PC-3 (cell line): ENCODE results near the gene SIGLEC6. TPM values are rescaled to one million over a fixed set of nuclear protein-coding genes. Genes with fewer than 3 reads are reported as not detected.

Experiments
- ATAC-seq: fragments of 200-7000 bp; cut with Tn5 transposase; 2 replicates; pipeline ENCODE4 v1.9.1; 2020; ENCODE audit warnings: mild to moderate bottlenecking, moderate library complexity
- BruUV-seq: library from RNA; stranded (reverse); fragments of 400-500 nt; replicated peaks from 2 replicates; lab custom pipeline; 2021; lab: Mats Ljungman, UMichigan
- CTCF ChIA-PET: fragments of 300-600 bp; sonication (Branson Sonifier 250); formaldehyde crosslinking; loops from one replicate; lab custom pipeline; 2022; ENCODE audit warnings: antibody characterized with exemption; lab: Charles Lee
- POLR2A ChIA-PET: fragments of 300-600 bp; sonication (Branson Sonifier 250); formaldehyde crosslinking; loops from one replicate; lab custom pipeline; 2022; ENCODE audit warnings: antibody characterized with exemption; ENCODE audit not compliant: unreplicated experiment; lab: Charles Lee
- DNase-seq: peaks from one replicate; pipeline ENCODE4 v3.0.0-alpha.2; 2015
- H2AFZ ChIP-seq: fragments of 300-600 bp; sonication (generic); 2 replicates; pipeline ENCODE4 v1.6.0; 2016; ENCODE audit warnings: antibody characterized with exemption, low read length
- H3F3A ChIP-seq: fragments of 300-600 bp; sonication (generic); one replicate; pipeline ENCODE4 v1.6.0; 2017; ENCODE audit warnings: antibody characterized with exemption, low read length, control low read depth, mild to moderate bottlenecking; ENCODE audit not compliant: unreplicated experiment
- H3K27ac ChIP-seq: fragments of 300-600 bp; sonication (generic); 2 replicates; pipeline ENCODE4 v1.5.1; 2016; ENCODE audit warnings: mild to moderate bottlenecking, low read length
- H3K27me3 ChIP-seq: fragments of 300-600 bp; sonication (generic); 2 replicates; pipeline ENCODE4 v1.6.1; 2016; ENCODE audit warnings: low read length, mixed read lengths
- H3K36me3 ChIP-seq: fragments of 300-600 bp; sonication (generic); 2 replicates; pipeline ENCODE4 v1.6.1; 2016; ENCODE audit warnings: low read depth, mixed run types, low read length, mixed read lengths
- H3K4me1 ChIP-seq: fragments of 300-600 bp; sonication (generic); 2 replicates; pipeline ENCODE4 v1.5.1; 2016; ENCODE audit warnings: low read length; ENCODE audit not compliant: insufficient read depth
- H3K4me2 ChIP-seq: fragments of 300-600 bp; sonication (generic); 2 replicates; pipeline ENCODE4 v1.6.0; 2016; ENCODE audit warnings: low read length
- H3K4me3 ChIP-seq: fragments of 300-600 bp; sonication (generic); 2 replicates; pipeline ENCODE4 v1.5.1; 2016; ENCODE audit warnings: mild to moderate bottlenecking, low read length, mixed read lengths
- H3K79me2 ChIP-seq: fragments of 300-600 bp; sonication (generic); 2 replicates; pipeline ENCODE4 v1.6.1; 2017; ENCODE audit warnings: low read length, mixed read lengths
- H3K9ac ChIP-seq: fragments of 300-600 bp; sonication (generic); 2 replicates; pipeline ENCODE4 v1.6.0; 2016; ENCODE audit warnings: mild to moderate bottlenecking, low read length
- H3K9me2 ChIP-seq: fragments of 300-600 bp; sonication (generic); replicated peaks from 2 replicates; pipeline ENCODE4 v1.6.1; 2016; ENCODE audit warnings: mixed run types, low read length, mixed read lengths
- H3K9me3 ChIP-seq: fragments of 300-600 bp; sonication (generic); 2 replicates; pipeline ENCODE4 v1.6.1; 2016; ENCODE audit warnings: low read length, mixed read lengths
- H4K20me1 ChIP-seq: fragments of 300-600 bp; sonication (generic); 2 replicates; pipeline ENCODE4 v1.6.1; 2016; ENCODE audit warnings: low read length, mixed read lengths
- CTCF ChIP-seq: fragments of 300-600 bp; sonication (generic); conservative IDR thresholded peaks from 2 replicates; pipeline ENCODE4 v1.5.1; 2017; ENCODE audit warnings: antibody characterized with exemption, low read depth, mild to moderate bottlenecking, low read length
- EZH2 ChIP-seq: fragments of 300-600 bp; sonication (generic); IDR thresholded peaks from one replicate; pipeline ENCODE4 v1.6.1; 2017; ENCODE audit warnings: antibody characterized with exemption, mild to moderate bottlenecking, low read length; ENCODE audit not compliant: unreplicated experiment
- EZH2phosphoT487 ChIP-seq: fragments of 300-600 bp; sonication (generic); IDR thresholded peaks from 2 replicates; pipeline ENCODE4 v1.6.1; 2018; ENCODE audit warnings: mild to moderate bottlenecking, antibody characterized with exemption, low read length, borderline replicate concordance
- intact Hi-C: fragments of 100-400 bp; cut with micrococcal nuclease; formaldehyde crosslinking; loops from 2 replicates; pipeline ENCODE4 v1.9.0; 2023
- total RNA-seq: library from RNA; depleted of rRNA; stranded (reverse); fragments of >200 nt; gene quantifications from 2 replicates; pipeline ENCODE4 v1.2.3, GENCODE V29; 2014

The SIGLEC6 gene
- total RNA-seq, 1 experiment from 2014 or later, result not detected

GRCh38 chr19:51567583-51567982, 36.1 kb upstream of the SIGLEC6 start:
- Histone ChIP-seq H3K36me3 (no peaks in the 10 kb centered on the region), H3K9me2 (no peaks in the 10 kb centered on the region), H3K9ac (no peak overlapping the region), H2AFZ (no peak overlapping the region), H4K20me1 (no peaks in the 10 kb centered on the region), H3K4me1 (peaks cover 50% of the 10 kb centered on the region), H3K79me2 (peaks cover 15% of the 10 kb centered on the region), H3K9me3 (no peaks in the 10 kb centered on the region), H3F3A (no peaks in the 10 kb centered on the region), H3K27me3 (no peaks in the 10 kb centered on the region), H3K4me3 (no peak overlapping the region), H3K4me2 (peak overlapping the region; percentile 46), H3K27ac (no peak overlapping the region)
- intact Hi-C loops, result no loop called here
- ChIA-PET POLR2A (no interaction called here), CTCF (no interaction called here)
- no peak for TF ChIP-seq EZH2phosphoT487
- no peak for TF ChIP-seq CTCF
- no peak for TF ChIP-seq EZH2
- no TSS peak for BruUV-seq
- DNase-seq (no peak), ATAC-seq (no peak)

GRCh38 chr19:51566489-51567100, 35.1 kb upstream of the SIGLEC6 start:
- BruUV-seq, result no TSS peak
- H3K4me3 ChIP-seq, result no peak overlapping the region
- H3K27me3 ChIP-seq, result peaks cover under 1% of the 10 kb centered on the region; the same call in 1 of the 2 replicates
- peaks cover 44% of the 10 kb centered on the region for H3K4me1 ChIP-seq
- H3K9me3 ChIP-seq, result no peaks in the 10 kb centered on the region
- H3F3A ChIP-seq, result no peaks in the 10 kb centered on the region
- no peaks in the 10 kb centered on the region for H3K36me3 ChIP-seq
- no peaks in the 10 kb centered on the region for H4K20me1 ChIP-seq
- peaks cover 5% of the 10 kb centered on the region for H3K79me2 ChIP-seq
- no peak for ATAC-seq
- no peaks in the 10 kb centered on the region for H3K9me2 ChIP-seq
- no peak for TF ChIP-seq EZH2
- no peak for TF ChIP-seq CTCF
- peak overlapping the region; percentile 39 for H3K4me2 ChIP-seq
- ChIA-PET POLR2A (no interaction called here), CTCF (interaction anchor here (0.6 kb wide), 1 partner anchor 53 kb away, joined by 3 read pairs; no protein-coding TSS in a partner anchor)
- DNase-seq, result peak; percentile 70
- no peak overlapping the region for H2AFZ ChIP-seq
- H3K27ac ChIP-seq, result no peak overlapping the region
- no peak overlapping the region for H3K9ac ChIP-seq
- intact Hi-C loops, result no loop called here

- Histone ChIP-seq H3K9me3 (no peaks in the 10 kb centered on the region), H3K9ac (no peak overlapping the region), H3K27me3 (peaks cover 8% of the 10 kb centered on the region; the same call in 1 of the 2 replicates), H3K79me2 (no peaks in the 10 kb centered on the region), H3K27ac (no peak overlapping the region), H3K9me2 (no peaks in the 10 kb centered on the region), H4K20me1 (no peaks in the 10 kb centered on the region), H3K4me1 (peaks cover 42% of the 10 kb centered on the region), H3F3A (no peaks in the 10 kb centered on the region), H3K4me3 (no peak overlapping the region), H3K4me2 (no peak overlapping the region), H3K36me3 (no peaks in the 10 kb centered on the region), H2AFZ (no peak overlapping the region)
- CTCF ChIA-PET, result interaction anchor here (0.6 kb wide), 1 partner anchor 54 kb away, joined by 3 read pairs; no protein-coding TSS in a partner anchor
- ATAC-seq, result no peak
- intact Hi-C loops, result no loop called here
- POLR2A ChIA-PET, result no interaction called here
- BruUV-seq, result no TSS peak
- DNase-seq, result no peak
- TF ChIP-seq CTCF (no peak), EZH2 (no peak), EZH2phosphoT487 (no peak)
These were observed 34.1 kb upstream of the SIGLEC6 start for GRCh38 chr19:51565583-51565982.
